DMS 273 (cell line): ENCODE data around the gene KRT82.

Experiments
- DNase-seq: peaks from one replicate; lab custom pipeline; 2025; ENCODE audit not compliant: unreplicated experiment; lab: John Stamatoyannopoulos, UW

Gene KRT82

GRCh38 chr12:52436000-52436827 is 30.1 kb upstream of the KRT82 start:
- DNase-seq, result no peak

GRCh38 chr12:52435659-52435999 is 29.5 kb upstream of the KRT82 start:
- no peak for DNase-seq

- DNase-seq, result no peak
These were observed 28.8 kb upstream of the KRT82 start for GRCh38 chr12:52434760-52435530.

GRCh38 chr12:52434081-52434733 is 28.1 kb upstream of the KRT82 start, which contains the start of gene KRT75:
TSS of gene KRT75 (minus strand) at chr12:52434371. CDS start at chr12:52434304, 67 bp downstream.
- peak; percentile 44 for DNase-seq

- DNase-seq, result no peak
These were observed 27.5 kb upstream of the KRT82 start for GRCh38 chr12:52433501-52434080.

- no peak for DNase-seq
These were observed 26.5 kb upstream of the KRT82 start for GRCh38 chr12:52432559-52433207.

- DNase-seq, result no peak
These were observed 22.0 kb upstream of the KRT82 start for GRCh38 chr12:52428121-52428520.

GRCh38 chr12:52427083-52427482 is 20.9 kb upstream of the KRT82 start:
- DNase-seq, result no peak

- no peak for DNase-seq
These were observed 19.9 kb upstream of the KRT82 start for GRCh38 chr12:52426034-52426433.

- no peak for DNase-seq
These were observed 19.3 kb upstream of the KRT82 start for GRCh38 chr12:52425466-52425865.

GRCh38 chr12:52423661-52424500 is 17.7 kb upstream of the KRT82 start:
- DNase-seq, result no peak

GRCh38 chr12:52423035-52423434 is 16.9 kb upstream of the KRT82 start:
- DNase-seq, result no peak

GRCh38 chr12:52419656-52420055 is 13.5 kb upstream of the KRT82 start:
- no peak for DNase-seq

GRCh38 chr12:52418576-52419110 is 12.5 kb upstream of the KRT82 start:
- DNase-seq, result no peak

- no peak for DNase-seq
These were observed 11.6 kb upstream of the KRT82 start for GRCh38 chr12:52417740-52418139.

- no peak for DNase-seq
These were observed 10.7 kb upstream of the KRT82 start for GRCh38 chr12:52416795-52417194.

- DNase-seq, result no peak
These were observed 10.0 kb upstream of the KRT82 start for GRCh38 chr12:52415870-52416750.

- DNase-seq, result no peak
These were observed 8.8 kb upstream of the KRT82 start for GRCh38 chr12:52414936-52415335.
